Measurements from ENCODE around the gene NECAB2.

The NECAB2 gene

DNA sequence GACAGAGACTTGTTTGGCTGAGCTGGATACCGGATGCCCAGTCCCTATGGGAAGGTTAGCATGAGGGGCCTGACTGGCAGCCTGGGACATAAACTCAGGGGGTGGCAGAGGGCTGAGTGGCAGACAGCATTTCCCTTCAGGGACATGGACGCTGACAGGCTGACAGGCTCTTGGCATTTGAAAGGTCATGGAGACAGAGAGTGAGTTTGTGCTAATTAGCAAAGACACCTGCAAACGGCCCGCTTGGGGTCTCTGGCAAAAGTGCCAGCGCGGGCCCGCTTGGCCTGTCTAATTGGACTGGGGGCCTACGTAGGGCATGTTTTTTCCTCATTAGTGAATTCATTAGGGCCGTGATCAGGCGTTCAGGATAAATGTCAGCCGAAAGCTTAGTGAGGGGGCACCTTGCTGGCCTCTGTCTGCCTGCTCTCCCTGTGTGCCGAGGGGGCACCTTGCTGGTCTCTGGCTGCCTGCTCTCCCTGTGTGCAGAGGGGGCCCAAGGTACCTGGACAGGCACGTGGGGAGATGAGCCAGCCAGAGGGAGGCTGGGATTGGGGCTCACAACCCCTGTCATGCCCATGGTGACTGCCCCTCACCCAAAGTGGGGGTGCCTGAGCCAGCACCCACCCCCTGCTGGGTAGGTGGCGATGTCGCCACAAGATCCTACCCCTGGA is 7.7 kb downstream of the NECAB2 start:
- H3K4me1 Mint-ChIP-seq (ENCODE audit: low read depth) = no peaks in the 10 kb centered on the region
- no peaks in the 10 kb centered on the region for H3K36me3 Mint-ChIP-seq (ENCODE audit: low read depth)
- H3K27ac Mint-ChIP-seq = no peak overlapping the region
- peaks cover 9% of the 10 kb centered on the region for H3K9me3 Mint-ChIP-seq
- H3K27me3 Mint-ChIP-seq = peaks cover 4% of the 10 kb centered on the region
- no peak overlapping the region for H3K4me3 Mint-ChIP-seq

DNA sequence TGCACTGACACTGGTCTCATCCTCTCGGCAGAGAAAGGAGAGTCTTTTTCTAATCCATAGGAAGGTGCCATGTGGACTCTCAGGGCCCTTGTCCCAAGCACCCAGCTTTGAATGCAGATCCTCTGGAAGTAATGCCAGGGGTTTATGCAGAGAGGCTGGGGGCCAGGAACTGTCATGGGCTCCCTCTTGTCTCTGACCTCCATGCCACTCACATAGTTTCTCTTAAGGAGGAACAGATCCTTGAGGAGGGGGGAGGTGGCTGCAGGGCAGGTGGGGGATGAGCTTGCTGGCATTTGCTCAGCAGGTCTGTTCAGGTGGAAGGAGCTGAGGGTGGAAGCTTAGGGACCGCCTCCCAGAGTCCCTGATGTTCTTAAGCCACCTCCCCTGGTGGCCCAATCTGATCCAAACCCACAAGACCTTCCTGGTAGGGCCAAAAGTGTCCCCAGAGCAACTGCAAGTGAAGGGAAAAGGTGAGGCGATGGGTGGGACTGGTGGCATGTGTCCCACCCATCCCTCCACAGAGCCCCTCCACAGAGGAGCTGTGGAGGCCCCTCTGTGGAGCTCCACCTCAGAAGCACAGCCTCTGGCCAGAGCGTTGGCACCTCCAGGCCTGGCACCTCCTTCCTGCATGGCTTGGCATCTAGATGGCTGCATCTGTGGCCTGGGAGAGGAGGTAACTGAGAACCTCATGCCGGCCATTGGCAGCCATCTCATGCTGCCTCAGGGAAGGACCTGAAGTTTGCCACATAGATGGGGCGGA is 9.2 kb downstream of the NECAB2 start:
- no peaks in the 10 kb centered on the region for H3K36me3 Mint-ChIP-seq (ENCODE audit: low read depth)
- no peak overlapping the region for H3K4me3 Mint-ChIP-seq
- H3K9me3 Mint-ChIP-seq = peaks cover 9% of the 10 kb centered on the region
- H3K27ac Mint-ChIP-seq = no peak overlapping the region
- H3K27me3 Mint-ChIP-seq = peaks cover 4% of the 10 kb centered on the region
- H3K4me1 Mint-ChIP-seq (ENCODE audit: low read depth) = no peaks in the 10 kb centered on the region

DNA sequence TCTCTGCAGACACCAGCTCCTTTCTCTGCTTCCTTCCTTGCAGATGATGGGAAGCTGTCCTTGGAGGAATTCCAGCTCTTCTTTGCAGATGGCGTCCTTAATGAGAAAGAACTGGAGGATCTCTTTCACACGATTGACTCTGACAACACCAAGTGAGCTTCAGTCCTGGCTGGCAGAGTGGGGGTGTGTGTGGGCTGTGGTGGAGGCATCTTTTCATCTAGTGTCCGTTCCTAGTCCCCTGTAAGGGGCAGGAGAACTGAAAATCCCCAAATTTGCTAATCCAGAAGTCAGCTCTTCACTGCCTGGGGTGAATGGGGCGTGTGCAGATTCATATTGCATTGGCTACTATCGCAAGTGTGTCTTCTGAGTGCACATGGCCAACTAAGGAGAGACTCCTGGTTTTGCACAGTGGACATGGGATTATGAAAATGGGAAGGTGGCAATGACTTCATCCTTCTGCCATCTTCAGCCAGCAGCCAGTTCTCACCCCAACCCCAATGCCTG is 10.4 kb downstream of the NECAB2 start:
- no peak overlapping the region for H3K27ac Mint-ChIP-seq
- H3K4me3 Mint-ChIP-seq = no peak overlapping the region
- no peaks in the 10 kb centered on the region for H3K36me3 Mint-ChIP-seq (ENCODE audit: low read depth)
- peaks cover 3% of the 10 kb centered on the region for H3K27me3 Mint-ChIP-seq
- H3K9me3 Mint-ChIP-seq = peaks cover 9% of the 10 kb centered on the region
- no peaks in the 10 kb centered on the region for H3K4me1 Mint-ChIP-seq (ENCODE audit: low read depth)

DNA sequence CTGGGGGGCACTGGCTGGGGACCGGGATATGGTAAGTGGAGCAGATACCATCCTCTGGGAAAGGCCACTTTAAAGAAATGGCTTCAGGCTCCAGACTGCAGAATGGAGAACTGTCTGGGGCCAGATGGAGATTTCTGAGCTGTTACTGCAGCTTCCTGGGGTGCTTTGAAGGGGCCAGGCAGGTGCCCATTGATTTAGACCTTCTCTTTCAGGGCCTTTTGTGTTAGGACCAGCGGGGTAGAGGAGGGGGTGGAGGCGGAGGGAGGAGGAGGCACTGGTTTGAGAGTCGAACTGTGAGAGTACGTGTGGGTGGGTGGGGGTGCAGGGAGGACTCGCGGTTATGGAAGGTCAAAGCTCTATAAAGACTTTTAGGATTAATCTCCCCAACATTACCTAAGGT is 11.4 kb downstream of the NECAB2 start:
- Mint-ChIP-seq H3K27ac (no peak overlapping the region), H3K4me1 (ENCODE audit: low read depth) (no peaks in the 10 kb centered on the region), H3K27me3 (no peaks in the 10 kb centered on the region), H3K9me3 (peaks cover 9% of the 10 kb centered on the region), H3K4me3 (no peak overlapping the region), H3K36me3 (ENCODE audit: low read depth) (no peaks in the 10 kb centered on the region)

DNA sequence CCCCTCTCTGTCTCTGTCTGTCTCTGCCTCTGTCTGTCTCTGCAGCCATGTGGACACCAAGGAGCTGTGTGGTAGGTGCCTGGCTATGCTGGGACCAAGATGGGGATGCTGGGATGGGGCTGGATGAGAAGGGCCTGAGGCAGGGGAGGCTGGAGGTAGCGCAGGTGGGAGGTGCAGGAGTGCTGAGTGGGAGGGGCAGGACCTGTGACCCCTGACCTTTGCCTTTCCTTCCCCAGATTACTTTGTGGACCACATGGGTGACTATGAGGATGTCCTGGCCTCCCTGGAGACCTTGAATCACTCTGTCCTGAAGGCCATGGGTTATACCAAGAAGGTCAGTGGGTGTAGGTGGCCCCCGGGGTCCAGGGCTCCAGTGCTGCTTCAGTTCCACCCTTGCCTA is 12.8 kb downstream of the NECAB2 start:
- no peaks in the 10 kb centered on the region for H3K4me1 Mint-ChIP-seq (ENCODE audit: low read depth)
- no peak overlapping the region for H3K4me3 Mint-ChIP-seq
- H3K27ac Mint-ChIP-seq = no peak overlapping the region
- H3K36me3 Mint-ChIP-seq (ENCODE audit: low read depth) = no peaks in the 10 kb centered on the region
- H3K9me3 Mint-ChIP-seq = peaks cover 9% of the 10 kb centered on the region
- H3K27me3 Mint-ChIP-seq = no peaks in the 10 kb centered on the region

DNA sequence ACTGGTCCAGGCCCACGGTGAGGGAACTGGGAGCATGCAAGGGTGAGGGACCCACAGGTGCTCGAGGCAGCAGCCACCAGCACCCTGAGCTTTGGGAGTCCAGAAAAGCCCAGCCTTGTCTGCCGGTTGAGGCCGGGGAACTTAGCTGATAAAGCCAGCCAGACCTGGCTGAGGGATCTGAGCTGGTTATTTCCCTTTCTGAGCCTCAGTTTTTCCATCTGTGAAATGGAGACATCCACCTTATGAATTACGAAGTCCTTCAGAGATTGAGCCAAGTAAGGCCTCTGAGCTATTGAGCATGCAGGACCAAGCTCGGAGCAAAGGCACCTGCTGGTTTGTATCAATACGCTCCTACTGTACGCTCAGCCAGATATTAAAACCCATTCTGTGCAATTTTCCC is 13.8 kb downstream of the NECAB2 start:
- no peaks in the 10 kb centered on the region for H3K27me3 Mint-ChIP-seq
- no peak overlapping the region for H3K27ac Mint-ChIP-seq
- H3K9me3 Mint-ChIP-seq = peaks cover 9% of the 10 kb centered on the region

DNA sequence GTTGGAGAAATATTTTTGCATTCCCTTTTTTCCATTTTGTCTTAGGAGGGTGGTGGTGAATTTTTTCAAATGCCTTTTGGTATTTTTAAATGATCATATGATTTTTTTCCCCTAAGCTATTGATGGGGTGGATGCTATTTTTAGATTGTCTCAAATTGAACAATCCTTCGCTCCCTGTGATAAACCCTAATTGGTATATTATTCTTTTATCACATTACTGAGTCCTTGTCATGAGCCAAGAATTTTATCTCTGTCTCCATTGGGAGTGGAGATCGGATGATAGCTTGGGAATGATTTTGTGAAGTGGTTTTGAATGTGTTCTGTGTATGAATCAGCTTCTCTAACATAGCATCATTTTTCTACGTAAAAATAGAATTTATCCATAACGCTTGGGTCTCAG is 15.4 kb downstream of the NECAB2 start:
- Mint-ChIP-seq H3K36me3 (ENCODE audit: low read depth) (no peaks in the 10 kb centered on the region), H3K4me1 (ENCODE audit: low read depth) (no peaks in the 10 kb centered on the region), H3K4me3 (no peak overlapping the region), H3K27ac (no peak overlapping the region), H3K9me3 (peaks cover 2% of the 10 kb centered on the region), H3K27me3 (peaks cover 10% of the 10 kb centered on the region)

More for the DNA sequence above, 13.8 kb downstream of the NECAB2 start:
- no peak overlapping the region for H3K4me3 Mint-ChIP-seq
- no peaks in the 10 kb centered on the region for H3K4me1 Mint-ChIP-seq (ENCODE audit: low read depth)
- no peaks in the 10 kb centered on the region for H3K36me3 Mint-ChIP-seq (ENCODE audit: low read depth)

DNA sequence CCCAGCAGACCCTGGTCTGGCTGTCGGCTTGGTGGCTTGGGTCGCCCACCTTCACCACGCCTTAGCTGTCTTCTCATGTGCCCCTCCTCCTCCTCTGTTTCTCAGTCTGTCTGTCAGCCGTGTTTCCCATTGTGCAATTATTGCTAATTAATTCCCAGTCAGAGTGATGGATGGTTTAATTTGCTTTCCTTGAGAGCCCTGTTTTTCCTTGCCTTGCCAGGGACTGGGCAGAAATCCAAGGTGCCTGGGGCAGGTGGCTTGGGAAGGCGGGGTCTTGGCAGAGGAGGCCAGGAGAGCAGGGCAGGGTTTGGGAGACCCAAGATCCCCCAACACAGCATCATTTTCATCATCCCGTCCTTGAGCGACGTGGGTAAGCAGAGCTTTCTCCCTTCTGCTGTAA is 21.3 kb downstream of the NECAB2 start:
- Mint-ChIP-seq H3K27ac (no peak overlapping the region), H3K9me3 (no peaks in the 10 kb centered on the region), H3K27me3 (peaks cover 36% of the 10 kb centered on the region), H3K4me3 (no peak overlapping the region), H3K36me3 (ENCODE audit: low read depth) (no peaks in the 10 kb centered on the region), H3K4me1 (ENCODE audit: low read depth) (no peaks in the 10 kb centered on the region)

DNA sequence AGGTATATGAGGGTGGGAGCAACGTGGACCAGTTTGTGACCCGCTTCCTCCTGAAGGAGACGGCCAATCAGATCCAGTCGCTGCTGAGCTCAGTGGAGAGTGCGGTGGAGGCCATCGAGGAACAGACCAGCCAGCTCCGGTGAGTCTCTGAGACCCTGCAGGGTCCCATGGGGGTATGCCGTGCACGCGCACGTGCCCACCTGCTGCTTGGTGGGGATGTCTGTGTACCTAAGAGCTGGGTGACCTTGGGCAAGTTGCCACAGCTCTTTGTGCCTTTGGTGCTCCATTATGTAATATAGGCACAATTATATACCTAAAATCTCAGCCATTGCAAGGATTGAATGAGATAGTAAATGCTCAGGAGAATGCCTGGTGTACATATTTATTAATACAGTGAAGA is 22.4 kb downstream of the NECAB2 start:
- Mint-ChIP-seq H3K4me3 (no peak overlapping the region), H3K27me3 (peaks cover 43% of the 10 kb centered on the region), H3K4me1 (ENCODE audit: low read depth) (no peaks in the 10 kb centered on the region), H3K27ac (no peak overlapping the region), H3K36me3 (ENCODE audit: low read depth) (no peaks in the 10 kb centered on the region), H3K9me3 (no peaks in the 10 kb centered on the region)

DNA sequence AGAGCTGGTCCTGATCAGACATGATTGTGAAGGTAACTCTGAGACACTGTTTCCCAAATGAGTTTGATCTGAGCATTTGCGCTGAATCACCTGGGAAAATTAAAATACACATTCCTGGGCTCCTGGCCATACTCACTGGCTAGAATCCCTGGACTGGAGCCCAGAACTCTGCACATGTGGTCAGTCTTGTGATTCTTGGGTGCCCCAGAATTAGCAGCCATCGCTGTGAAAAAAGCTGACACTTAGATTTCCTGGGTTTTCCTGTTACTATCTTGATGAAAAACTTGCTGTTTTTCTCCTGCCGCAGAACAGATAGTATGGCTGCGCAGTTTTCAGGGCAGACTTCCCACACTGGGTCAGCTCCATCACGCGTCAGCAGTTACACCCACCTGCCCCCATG is 24.6 kb downstream of the NECAB2 start:
- Mint-ChIP-seq H3K9me3 (no peaks in the 10 kb centered on the region), H3K36me3 (ENCODE audit: low read depth) (no peaks in the 10 kb centered on the region), H3K27me3 (peaks cover 45% of the 10 kb centered on the region), H3K4me3 (no peak overlapping the region), H3K27ac (no peak overlapping the region), H3K4me1 (ENCODE audit: low read depth) (no peaks in the 10 kb centered on the region)

DNA sequence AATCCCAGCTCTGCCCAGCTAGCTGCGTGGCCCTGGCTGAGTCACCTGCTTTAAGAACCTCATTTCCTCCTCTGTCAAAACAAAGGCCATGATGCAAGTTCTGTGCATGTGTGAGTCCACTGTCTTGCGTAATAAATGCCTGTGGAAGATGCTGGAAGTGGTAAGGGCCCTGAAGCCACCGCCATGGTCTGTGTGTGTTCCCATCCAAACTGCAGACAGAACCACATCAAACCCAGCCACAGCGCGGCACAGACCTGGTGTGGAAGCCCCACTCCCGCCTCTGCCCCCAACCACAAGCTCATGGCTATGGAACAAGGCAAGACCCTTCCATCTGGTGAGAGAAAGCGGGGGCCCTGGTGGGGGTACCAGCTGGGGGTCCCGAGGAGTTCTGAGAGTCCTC is 26.0 kb downstream of the NECAB2 start:
- Mint-ChIP-seq H3K36me3 (ENCODE audit: low read depth) (no peaks in the 10 kb centered on the region), H3K9me3 (no peaks in the 10 kb centered on the region), H3K4me3 (no peak overlapping the region), H3K4me1 (ENCODE audit: low read depth) (no peaks in the 10 kb centered on the region), H3K27ac (no peak overlapping the region), H3K27me3 (peaks cover 31% of the 10 kb centered on the region)

DNA sequence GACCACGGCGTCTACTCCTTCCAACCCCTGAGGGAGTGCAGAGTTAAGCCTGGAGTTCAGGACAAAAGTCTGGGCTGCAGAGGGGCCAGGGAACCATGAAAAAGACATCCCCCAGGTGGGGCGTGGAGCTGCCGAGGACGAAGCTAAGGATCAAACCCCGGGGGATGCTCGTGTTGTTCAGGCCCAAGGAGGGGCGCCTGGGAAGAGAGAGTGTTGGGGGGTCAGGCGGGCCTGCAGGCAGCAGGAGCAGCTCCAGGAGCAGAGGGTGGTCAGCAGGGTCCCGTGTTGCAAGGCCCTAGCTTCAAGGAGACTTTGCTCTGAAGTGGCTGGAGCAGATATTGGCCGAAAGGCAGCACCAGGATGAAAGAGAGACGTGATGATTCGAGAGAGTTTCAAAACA is 26.7 kb downstream of the NECAB2 start:
- peaks cover 26% of the 10 kb centered on the region for H3K27me3 Mint-ChIP-seq
- H3K4me1 Mint-ChIP-seq (ENCODE audit: low read depth) = no peaks in the 10 kb centered on the region
- H3K4me3 Mint-ChIP-seq = no peak overlapping the region
- H3K27ac Mint-ChIP-seq = no peak overlapping the region
- no peaks in the 10 kb centered on the region for H3K36me3 Mint-ChIP-seq (ENCODE audit: low read depth)
- no peaks in the 10 kb centered on the region for H3K9me3 Mint-ChIP-seq

DNA sequence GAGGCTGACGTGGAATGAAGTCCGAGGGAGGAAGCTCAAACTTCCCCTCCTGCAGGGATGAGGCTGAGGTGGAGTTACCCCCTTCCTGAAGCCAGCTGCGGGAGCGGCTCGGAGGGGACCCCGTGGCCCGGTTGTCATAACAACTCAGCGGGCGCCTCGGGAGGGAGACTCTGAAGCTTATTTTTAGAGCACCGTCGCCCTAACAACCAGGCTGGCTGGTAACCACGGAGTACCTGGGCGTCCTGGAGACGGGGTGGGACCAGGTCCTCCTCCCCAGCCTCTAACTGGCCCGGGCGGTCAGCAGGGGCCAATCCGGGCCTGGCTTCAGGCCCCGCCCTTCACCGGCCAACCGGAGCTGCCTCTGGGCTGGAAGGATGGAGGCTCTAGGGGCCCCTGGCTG is 27.7 kb downstream of the NECAB2 start:
- H3K27ac Mint-ChIP-seq = no peak overlapping the region
- H3K9me3 Mint-ChIP-seq = no peaks in the 10 kb centered on the region
- no peak overlapping the region for H3K4me3 Mint-ChIP-seq
- no peaks in the 10 kb centered on the region for H3K4me1 Mint-ChIP-seq (ENCODE audit: low read depth)
- peaks cover 22% of the 10 kb centered on the region for H3K27me3 Mint-ChIP-seq
- H3K36me3 Mint-ChIP-seq (ENCODE audit: low read depth) = no peaks in the 10 kb centered on the region

DNA sequence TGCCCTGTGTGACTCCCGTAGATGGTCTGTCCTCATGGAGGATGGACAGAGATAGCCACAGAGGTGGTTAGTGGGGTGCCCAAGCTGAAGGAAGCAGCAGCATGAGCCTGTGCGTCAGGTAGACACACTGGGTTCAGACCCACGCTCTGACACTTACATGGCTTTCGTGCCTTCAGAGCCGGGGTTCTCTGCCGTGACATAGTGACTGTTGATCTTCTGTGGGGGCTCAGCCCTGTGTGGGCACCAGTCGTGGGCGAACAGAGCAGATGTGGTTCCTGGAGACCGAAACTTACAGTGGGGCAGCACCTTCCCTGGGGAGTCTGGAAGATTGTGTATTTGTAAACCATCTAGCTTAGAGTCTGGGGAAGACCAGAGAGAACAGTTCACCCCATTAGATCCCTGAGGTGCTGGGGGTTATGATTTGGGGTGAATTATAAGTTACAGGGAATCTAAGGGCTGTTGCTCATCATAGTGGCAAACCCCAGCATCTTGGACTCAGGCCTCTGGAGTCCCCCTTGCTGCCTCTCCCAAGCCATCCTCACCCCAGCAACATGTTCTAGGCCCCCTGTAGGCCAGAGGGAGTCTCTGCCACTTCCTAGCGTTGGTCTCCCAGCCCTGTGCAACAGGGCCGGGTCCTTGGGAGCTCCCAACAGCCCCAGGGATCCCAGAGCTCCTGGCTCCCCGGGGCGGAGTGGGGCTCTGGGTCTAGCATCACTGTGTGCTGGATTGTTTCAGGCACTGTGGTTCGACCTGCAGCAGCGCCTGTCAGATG is 28.6 kb downstream of the NECAB2 start:
- H3K27me3 Mint-ChIP-seq = peaks cover 22% of the 10 kb centered on the region
- H3K36me3 Mint-ChIP-seq (ENCODE audit: low read depth) = no peaks in the 10 kb centered on the region
- H3K4me3 Mint-ChIP-seq = no peak overlapping the region
- H3K4me1 Mint-ChIP-seq (ENCODE audit: low read depth) = no peaks in the 10 kb centered on the region
- no peaks in the 10 kb centered on the region for H3K9me3 Mint-ChIP-seq
- H3K27ac Mint-ChIP-seq = no peak overlapping the region

DNA sequence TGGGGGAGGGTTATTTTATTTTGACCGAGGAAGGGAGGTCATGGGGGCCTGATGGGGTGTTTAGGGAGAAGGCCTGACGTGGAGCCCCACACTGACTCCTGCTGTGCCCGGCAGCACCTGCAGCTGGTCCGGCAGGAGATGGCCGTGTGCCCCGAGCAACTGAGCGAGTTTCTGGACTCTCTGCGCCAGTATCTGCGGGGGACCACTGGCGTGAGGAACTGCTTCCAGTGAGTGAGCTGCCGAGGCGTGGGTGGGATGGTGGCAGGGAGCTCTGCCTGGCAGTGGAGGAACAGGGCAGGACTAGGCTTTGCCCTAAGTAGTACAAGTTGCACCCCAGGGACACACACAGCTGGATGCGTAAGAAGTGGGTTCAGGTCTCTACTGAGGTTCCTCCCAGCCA is 30.0 kb downstream of the NECAB2 start:
- Mint-ChIP-seq H3K9me3 (no peaks in the 10 kb centered on the region), H3K27me3 (peaks cover 11% of the 10 kb centered on the region), H3K36me3 (ENCODE audit: low read depth) (no peaks in the 10 kb centered on the region), H3K27ac (no peak overlapping the region), H3K4me3 (no peak overlapping the region), H3K4me1 (ENCODE audit: low read depth) (no peaks in the 10 kb centered on the region)

Measured in stimulated activated naive CD8-positive, alpha-beta T cell treated with anti-CD3 and anti-CD28 coated beads, Interleukin-15, Interleukin-2, amounts not matched to agents 100 ng/mL and 50 ng/mL, for 24 hours (primary cell).